Stimulated activated CD4-positive, alpha-beta T cell treated with anti-CD3 and anti-CD28 coated beads, Interleukin-1b, Interleukin-23, amount 100 ng/mL, for 4 hours (primary cell): ENCODE results near the gene SH3D21.

Experiments
- DNase-seq, 2 donors: peaks; one replicate each; pipeline ENCODE4 v3.0.0-alpha.2; 2020; ENCODE audit warnings: low read depth in 2 of 2

Gene SH3D21

DNA sequence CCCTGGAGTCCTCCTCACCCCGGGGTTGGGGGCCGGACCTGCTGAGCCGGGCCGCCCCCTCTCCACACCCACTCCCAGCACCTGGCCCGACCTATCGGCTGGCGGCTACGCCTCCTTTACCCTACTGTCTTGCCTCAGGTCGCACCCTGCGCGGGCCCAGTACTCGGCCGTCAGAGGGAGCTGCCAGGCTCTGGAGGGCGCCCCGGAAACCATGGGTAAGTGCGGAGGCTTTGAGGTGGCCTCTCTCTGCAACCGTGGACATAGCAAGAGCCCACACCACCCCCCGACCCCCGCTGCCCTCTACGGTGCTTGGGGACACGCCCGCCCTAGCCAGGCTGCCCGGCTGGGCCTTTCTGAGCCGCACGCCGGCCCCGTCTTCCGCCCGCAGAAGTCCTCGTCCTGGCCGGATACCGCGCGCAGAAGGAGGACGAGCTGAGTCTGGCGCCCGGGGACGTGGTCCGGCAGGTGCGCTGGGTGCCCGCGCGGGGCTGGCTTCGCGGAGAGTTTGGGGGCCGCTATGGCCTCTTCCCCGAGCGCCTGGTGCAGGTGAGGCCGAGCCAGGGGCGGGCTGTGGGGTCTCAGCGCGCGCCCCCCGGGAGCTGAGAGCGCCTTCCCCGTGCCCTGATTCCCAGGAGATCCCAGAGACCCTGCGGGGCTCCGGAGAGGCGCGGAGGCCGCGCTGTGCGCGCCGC, at the start of gene SH3D21:
SH3D21 (plus strand) TSS at position 159 of the 692 bp plus-strand sequence; CDS start at position 212, 53 bp downstream.
- peak; percentile 15 to 42 for DNase-seq

DNA sequence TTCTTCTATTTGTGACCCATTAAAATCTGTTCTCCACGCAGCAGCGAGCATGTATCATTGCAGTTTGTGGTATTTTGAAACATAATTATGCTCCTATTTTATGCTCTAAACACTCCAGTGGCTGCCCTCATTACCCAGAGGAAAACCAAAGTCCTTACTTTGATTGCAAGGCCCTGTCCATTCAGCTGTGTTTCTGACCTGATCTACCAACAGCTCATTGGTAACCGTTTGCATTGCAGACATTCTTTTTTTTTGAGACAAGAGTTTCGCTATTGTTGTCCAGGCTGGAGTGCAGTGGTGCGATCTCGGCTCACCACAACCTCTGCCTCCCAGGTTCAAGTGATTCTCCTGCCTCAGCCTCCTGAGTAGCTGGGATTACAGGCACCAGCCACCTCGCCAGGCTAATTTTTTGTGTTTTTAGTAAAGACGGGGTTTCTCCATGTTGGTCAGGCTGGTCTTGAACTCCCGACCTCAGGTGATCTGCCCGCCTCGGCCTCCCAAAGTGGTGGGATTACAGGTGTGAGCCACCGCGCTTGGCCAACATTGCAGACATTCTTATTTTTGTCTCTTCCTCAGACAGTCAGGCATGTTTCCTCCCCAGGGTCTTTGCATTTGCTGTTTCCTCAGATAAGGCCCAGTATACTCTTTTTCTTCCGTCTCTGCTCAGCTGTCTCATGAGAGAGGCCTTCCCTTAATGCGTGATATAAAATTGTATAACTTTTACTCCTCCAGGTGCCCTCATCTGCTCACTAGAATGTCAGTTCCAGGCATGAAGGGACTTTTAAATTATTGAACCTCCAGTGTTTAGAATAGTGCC, 49.4 kb upstream of the SH3D21 start:
- DNase-seq = no peak

GRCh38 chr1:36257375-36257767, 48.8 kb upstream of the SH3D21 start:
- no peak for DNase-seq

DNA sequence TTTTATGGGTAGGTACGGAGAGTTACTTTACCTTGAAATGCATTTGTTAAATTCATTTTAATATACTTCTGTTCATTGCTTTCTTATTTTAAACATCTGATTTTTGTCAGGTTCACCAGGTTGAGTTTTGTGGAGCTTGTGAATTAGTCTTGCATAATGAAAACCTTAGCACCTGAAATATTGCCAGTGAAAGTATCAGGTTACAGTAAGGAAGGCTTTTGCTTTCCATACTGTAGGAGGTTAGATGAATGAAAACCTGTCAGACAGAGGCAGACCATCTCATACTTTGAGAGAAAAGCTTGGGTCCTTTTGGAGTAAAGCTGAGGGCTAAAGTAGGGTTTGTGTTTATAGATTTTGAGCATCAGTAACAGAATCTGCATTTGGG, 47.2 kb upstream of the SH3D21 start:
- no peak for DNase-seq

DNA sequence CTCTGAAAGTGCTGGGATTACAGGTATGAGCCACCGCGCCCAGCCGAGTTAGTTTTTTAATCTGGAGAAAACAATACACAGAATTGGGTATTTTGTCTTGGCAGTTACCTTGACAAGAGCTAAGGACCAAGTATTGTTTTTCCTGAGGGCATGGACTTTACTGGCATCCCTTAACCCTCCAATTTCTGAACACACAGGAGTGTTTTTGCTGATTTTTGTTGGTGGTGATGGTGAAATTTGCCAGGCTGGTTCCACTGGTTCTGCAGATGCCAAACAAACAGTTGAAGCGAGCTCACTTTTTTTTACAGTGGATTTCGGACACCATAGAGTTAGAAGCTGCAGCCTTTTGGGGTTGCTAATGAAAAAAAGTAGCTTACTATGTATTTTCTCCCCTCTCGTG, 37.2 kb upstream of the SH3D21 start:
- no peak for DNase-seq

DNA sequence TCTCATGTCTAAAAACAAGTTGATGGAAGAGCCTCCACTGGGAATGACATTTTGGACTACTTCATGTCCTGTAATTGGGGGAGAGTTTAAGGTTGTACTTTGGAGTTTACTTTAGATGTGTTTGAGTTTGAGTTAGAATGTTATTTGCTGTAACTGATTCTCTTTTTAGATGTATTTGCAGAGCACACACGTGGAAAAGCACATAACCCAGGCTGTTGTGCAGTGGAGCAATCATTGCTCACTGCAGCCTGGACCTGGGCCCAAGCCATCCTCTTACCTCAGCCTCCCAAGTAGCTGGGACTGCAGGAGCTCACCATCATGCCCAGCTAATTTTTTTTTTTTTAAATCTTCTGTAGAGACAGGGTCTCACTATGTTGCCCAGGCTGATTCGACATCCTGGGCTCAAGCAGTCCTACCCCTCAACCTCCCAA, 36.7 kb upstream of the SH3D21 start:
- no peak for DNase-seq

GRCh38 chr1:36273024-36273423, 33.1 kb upstream of the SH3D21 start:
- no peak for DNase-seq

DNA sequence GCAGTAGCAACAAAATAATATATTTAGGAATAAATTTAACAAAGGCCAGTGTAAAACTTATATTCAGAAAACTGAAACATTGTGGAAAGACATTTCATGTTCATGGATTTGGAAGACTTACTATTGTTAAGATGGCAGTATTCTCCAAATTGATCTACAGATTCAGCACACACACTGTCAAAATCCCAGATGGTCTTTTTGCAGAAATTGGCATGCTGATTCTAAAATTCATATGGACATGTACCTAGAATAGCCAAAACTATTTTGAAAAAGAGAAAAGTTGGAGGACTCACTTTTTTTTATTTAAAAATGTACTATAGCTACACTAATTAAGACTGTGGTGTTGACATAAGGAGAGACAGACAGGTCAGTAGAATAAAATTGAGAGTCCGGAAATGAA, 32.0 kb upstream of the SH3D21 start:
- DNase-seq = no peak

DNA sequence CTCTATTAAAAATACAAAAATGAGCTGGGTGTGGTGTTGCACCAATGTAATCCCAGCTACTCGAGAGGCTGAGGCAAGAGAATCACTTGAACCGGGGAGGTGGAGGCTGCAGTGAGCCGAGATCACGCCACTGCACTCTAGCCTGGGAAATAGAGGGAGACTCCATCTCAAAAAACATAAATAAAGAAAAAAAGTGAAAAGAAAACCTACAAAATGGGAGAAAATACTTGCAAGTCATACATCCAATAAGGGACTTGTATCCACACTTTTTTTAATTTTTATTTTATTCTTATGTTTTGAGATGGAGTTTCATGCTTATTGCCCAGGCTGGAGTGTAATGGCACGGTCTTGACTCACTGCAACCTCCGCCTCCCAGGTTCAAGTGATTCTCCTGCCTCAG, 29.5 kb upstream of the SH3D21 start:
- no peak for DNase-seq

DNA sequence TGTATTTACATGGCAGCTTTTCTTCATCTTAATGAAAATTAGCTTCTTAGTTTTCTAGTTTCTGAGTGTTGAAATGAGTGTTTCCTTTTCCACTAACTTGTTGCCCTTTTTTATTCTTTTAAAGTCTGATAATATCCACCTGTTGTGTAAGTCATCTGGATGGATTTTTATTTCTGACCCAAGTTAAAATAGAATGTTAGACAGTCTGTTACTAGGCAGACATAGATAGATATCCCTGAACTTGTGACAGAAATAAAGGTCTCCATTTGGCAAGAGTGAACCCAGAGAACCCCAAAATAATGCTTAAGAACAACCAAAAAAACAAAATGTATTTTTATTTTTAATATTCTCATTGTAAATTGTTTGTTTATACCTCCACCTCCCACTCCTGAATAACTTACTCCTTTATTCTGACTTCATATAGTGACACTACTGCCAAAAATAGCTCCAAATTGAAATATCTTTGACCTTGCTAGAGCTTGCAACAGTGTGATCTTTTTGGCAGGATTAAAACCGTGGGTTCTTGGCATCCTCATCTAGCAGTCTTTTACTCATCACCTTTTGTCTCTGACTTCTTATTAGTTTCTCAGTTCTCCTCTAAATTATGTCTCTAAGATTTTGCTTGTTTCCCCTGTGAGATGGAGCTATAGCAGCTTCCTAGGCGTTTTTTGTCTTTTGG, 26.9 kb upstream of the SH3D21 start:
- DNase-seq = no peak

DNA sequence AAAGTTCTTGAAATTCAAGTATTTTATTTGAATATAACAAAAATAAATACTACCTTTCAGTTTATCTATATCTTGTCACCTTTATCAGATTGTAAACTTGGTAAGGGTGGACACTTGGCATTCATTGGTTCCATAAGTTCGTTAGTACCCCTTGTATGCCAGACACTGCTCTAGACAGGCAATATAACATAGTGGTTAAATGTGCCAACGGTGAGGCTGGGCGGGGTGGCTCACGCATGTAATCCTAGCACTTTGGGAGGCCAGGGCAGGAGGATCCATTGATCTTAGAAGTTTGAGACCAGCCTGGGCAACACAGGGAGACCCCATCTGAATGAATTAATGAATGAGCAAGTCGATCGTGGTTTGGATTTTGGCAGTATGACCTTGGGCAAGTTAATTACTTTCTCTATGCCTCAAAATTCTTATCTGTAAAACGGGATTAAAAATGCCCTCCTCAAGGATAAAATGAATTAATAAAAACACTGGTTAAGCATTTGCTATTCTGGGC, 26.3 kb upstream of the SH3D21 start:
- DNase-seq = no peak

- no peak for DNase-seq
Observed at GRCh38 chr1:36284061-36284460, 22.1 kb upstream of the SH3D21 start.

DNA sequence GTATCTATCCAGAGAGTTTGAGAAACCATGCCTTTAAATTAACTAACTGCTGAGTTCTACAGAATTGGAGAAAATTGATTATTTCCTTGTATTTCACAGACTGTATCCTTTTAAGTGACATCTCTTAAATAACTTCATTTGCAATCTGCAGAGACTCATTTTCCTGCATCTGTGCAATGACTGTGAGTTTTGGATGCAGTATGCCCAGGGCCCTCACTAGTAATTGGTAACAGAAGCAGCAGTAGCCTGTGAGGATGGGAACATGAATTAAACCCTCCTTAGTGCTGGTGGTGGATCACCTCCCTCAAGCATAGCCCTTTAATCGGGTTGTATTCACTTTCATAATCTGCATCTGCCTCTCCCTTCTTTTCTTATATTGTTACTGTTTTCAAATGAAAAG, 21.7 kb upstream of the SH3D21 start:
- DNase-seq = no peak

DNA sequence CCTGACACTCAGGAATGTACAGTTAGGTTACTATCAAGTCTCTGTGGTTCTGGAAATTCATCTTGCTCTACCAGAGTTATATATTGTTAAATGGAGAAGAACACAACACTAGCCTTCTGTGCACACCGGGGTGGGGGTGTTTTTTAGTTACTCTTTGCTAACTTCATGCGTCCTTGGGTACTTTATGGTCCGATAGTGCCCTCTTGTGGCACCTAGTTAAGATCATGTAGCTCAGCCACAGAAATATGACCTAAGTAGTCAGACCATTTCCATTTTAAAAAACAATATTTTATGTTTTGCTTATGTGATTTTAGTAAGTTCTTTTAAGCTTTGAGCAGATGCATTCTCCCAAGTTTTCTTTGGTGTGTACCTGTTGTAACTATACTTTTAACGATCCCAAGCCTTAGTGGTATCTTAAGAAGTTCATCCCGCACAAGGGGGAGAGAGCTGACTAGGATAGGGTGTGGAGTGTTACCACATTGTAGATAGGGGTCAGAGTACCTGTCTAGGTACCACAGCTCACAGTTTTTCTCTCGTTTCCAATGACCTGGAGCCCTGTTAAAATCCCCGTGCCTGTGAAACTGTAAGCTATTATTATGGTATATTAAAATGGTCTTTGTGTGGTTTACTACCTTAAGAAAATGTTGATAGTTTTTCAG, 20.6 kb upstream of the SH3D21 start:
- peak in 1 of 2 donors; percentile 55 for DNase-seq

DNA sequence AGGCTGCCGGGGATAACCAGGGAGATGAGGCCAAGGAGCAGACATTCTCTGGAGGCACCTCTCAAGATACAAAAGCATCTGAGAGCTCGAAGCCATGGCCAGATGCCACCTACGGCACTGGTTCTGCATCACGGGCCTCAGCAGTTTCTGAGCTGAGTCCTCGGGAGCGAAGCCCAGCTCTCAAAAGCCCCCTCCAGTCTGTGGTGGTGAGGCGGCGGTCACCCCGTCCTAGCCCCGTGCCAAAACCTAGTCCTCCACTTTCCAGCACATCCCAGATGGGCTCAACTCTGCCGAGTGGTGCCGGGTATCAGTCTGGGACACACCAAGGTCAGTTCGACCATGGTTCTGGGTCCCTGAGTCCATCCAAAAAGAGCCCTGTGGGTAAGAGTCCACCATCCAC, 19.4 kb upstream of the SH3D21 start:
- no peak for DNase-seq

GRCh38 chr1:36287595-36287994, 18.6 kb upstream of the SH3D21 start:
- no peak for DNase-seq

- DNase-seq = no peak
Observed at GRCh38 chr1:36295390-36295789, 10.8 kb upstream of the SH3D21 start.

DNA sequence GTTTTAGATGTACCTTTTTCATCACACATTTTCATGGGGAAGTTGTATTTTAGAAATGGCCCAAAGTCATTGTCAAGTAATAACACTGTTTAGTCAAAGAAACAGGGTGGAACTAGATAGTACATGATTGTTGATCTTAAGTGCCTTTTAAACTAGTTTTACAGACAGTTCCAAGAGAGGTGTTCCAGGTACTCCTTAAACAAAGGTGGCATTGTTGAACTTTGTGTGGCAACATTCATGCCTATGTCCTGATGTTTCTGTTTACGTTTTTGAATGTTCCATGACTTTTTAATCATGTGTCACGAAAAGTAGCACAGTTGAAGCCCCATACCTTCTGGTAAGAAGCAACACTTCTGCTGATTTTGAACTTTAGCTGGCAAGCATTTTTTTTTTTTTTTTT, 9.1 kb upstream of the SH3D21 start:
- no peak for DNase-seq

DNA sequence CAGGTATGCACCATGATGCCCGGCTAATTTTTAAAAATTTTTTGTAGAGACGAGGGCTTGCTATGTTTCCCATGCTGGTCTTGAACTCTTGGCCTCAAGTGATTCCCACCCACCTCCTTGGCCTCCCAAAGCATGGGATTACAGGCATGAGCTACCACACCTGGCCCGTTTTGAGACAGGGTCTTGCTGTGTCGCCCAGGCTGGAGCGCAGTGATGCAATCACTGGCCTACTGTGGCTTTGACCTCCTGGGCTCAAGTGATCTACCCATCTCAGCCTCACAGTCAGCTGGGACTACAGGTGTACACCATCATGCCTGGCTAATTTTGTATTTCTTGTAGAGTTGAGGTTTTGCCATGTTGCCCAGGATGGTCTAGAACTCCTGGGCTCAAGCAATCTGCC, 7.5 kb upstream of the SH3D21 start:
- no peak for DNase-seq

GRCh38 chr1:36300526-36300925, 5.6 kb upstream of the SH3D21 start:
- DNase-seq = no peak

DNA sequence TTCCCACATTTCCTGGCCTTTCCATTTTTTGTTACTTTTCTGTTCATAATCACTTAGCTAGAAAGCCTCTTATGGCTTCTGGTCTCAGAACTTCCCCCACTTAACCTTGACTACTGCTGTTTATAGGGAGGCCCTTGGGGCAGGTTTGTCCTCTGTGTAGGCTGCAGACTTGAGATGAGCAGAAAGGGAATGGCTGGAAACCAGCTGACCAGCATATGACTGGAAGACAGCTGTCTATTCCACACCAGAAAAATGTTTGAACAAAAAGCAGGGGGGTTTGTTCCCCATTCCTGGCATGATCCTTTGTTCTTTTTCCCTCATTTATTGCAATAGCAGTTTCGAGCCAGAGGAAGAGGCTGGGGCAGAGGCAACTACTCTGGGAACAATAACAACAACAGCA, 4.9 kb upstream of the SH3D21 start:
- no peak for DNase-seq

DNA sequence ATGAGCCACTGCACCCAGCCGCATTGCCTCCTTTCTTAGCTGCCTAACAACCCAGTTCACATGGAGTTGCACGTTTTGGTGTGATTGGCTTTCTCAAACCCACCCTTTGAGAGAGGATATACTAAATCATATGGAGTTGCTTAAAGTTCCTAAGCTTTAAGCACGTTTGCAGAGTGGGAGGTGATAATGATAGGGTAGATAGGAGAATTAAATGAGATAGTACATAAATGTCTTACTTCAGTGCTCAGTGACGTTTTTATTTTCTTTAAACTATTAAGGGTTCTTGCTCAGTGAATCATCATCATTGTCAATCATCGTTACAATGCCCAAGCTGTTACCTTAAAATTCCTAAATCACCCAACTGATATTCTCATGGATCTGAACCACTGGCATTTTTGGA, 2.9 kb upstream of the SH3D21 start:
- no peak for DNase-seq
